Common myeloid progenitor, CD34-positive (primary cell): ENCODE results near the gene PALM2AKAP2.

Experiments used
- CTCF ChIA-PET: fragments of 350-600 bp; sonication (Branson Sonifier 250); formaldehyde crosslinking; loops from one replicate; lab custom pipeline; 2021; ENCODE audit warnings: antibody characterized with exemption; lab: Charles Lee
- POLR2A ChIA-PET: fragments of 350-600 bp; sonication (Branson Sonifier 250); formaldehyde crosslinking; loops from one replicate; lab custom pipeline; 2021; ENCODE audit warnings: antibody characterized with exemption; lab: Charles Lee
- DNase-seq, 3 donors: peaks; one replicate each; pipeline versions ENCODE4 v3.0.0 to v3.0.0-alpha.2; 2013
- H3K27ac ChIP-seq, 2 experiments: 1 replicate in 1 of 2; 2 replicates in 1 of 2; pipeline ENCODE4 v1.7.0; 2013; ENCODE audit warnings: inconsistent platforms in 2 of 2, low read length in 2 of 2, mild to moderate bottlenecking in 2 of 2, low read depth in 1 of 2, moderate library complexity in 1 of 2; ENCODE audit not compliant: severe bottlenecking in 2 of 2, insufficient read depth in 1 of 2, poor library complexity in 1 of 2
- H3K27me3 ChIP-seq, 5 experiments: replicated peaks in 2 of 5; 1 replicate in 3 of 5; 2 replicates in 2 of 5; pipeline versions ENCODE4 v1.6.1 to v1.7.0; 2013; ENCODE audit warnings: low read length in 4 of 5, mild to moderate bottlenecking in 2 of 5, moderate library complexity in 2 of 5, inconsistent platforms in 1 of 5; ENCODE audit not compliant: insufficient read depth in 5 of 5, control insufficient read depth in 4 of 5
- H3K36me3 ChIP-seq, 4 experiments: 1 replicate in 2 of 4; 2 replicates in 2 of 4; pipeline versions ENCODE4 v1.6.1 to v1.7.0; 2013; ENCODE audit warnings: low read length in 3 of 4, control low read depth in 1 of 4, mild to moderate bottlenecking in 1 of 4; ENCODE audit not compliant: control insufficient read depth in 4 of 4, insufficient read depth in 4 of 4
- H3K4me1 ChIP-seq, 4 experiments: 1 replicate in 3 of 4; 2 replicates in 1 of 4; pipeline versions ENCODE4 v1.6.1 to v1.7.1; 2013; ENCODE audit warnings: low read length in 3 of 4, mild to moderate bottlenecking in 3 of 4, control low read depth in 1 of 4, inconsistent platforms in 1 of 4, moderate library complexity in 1 of 4; ENCODE audit not compliant: control insufficient read depth in 4 of 4, insufficient read depth in 4 of 4; ENCODE audit errors: control extremely low read depth in 1 of 4
- H3K4me3 ChIP-seq, 7 experiments: 1 replicate in 4 of 7; 2 replicates in 3 of 7; pipeline versions ENCODE4 v1.5.1 to v1.7.0; 2013; ENCODE audit warnings: mild to moderate bottlenecking in 7 of 7, low read length in 6 of 7, moderate library complexity in 6 of 7, inconsistent platforms in 2 of 7, low read depth in 2 of 7, control low read depth in 1 of 7; ENCODE audit not compliant: insufficient read depth in 4 of 7, control insufficient read depth in 1 of 7; ENCODE audit errors: extremely low read depth in 1 of 7
- H3K9me3 ChIP-seq, 5 experiments: 1 replicate in 4 of 5; 2 replicates in 1 of 5; pipeline versions ENCODE4 v1.6.1 to v1.7.1; 2013; ENCODE audit warnings: low read length in 4 of 5, mild to moderate bottlenecking in 2 of 5, inconsistent platforms in 1 of 5, low read depth in 1 of 5, moderate library complexity in 1 of 5; ENCODE audit not compliant: control insufficient read depth in 4 of 5, insufficient read depth in 2 of 5; ENCODE audit errors: control extremely low read depth in 1 of 5
- WGBS: methylation state at CpG from one replicate; pipeline ENCODE4 v1.1.5; 2013; ENCODE audit not compliant: insufficient coverage; 5-methylcytosine and 5-hydroxymethylcytosine counted together

The PALM2AKAP2 gene

GRCh38 chr9:109793921-109794320 is 13.9 kb downstream of the PALM2AKAP2 start:
- Histone ChIP-seq H3K4me1 (no peaks in the 10 kb centered on the region), H3K27me3 (peaks cover 0 to 22% (median 0%) of the 10 kb centered on the region in 5 experiments), H3K36me3 (no peaks in the 10 kb centered on the region), H3K4me3 (no peak overlapping the region), H3K9me3 (peaks cover 0 to 1% (median 0%) of the 10 kb centered on the region in 5 experiments), H3K27ac (no peak overlapping the region)
- 93% methylated on average over 2 of the region's 4 CpGs for WGBS
- no peak for DNase-seq
- POLR2A ChIA-PET: no interaction called here
- CTCF ChIA-PET: no interaction called here

DNA sequence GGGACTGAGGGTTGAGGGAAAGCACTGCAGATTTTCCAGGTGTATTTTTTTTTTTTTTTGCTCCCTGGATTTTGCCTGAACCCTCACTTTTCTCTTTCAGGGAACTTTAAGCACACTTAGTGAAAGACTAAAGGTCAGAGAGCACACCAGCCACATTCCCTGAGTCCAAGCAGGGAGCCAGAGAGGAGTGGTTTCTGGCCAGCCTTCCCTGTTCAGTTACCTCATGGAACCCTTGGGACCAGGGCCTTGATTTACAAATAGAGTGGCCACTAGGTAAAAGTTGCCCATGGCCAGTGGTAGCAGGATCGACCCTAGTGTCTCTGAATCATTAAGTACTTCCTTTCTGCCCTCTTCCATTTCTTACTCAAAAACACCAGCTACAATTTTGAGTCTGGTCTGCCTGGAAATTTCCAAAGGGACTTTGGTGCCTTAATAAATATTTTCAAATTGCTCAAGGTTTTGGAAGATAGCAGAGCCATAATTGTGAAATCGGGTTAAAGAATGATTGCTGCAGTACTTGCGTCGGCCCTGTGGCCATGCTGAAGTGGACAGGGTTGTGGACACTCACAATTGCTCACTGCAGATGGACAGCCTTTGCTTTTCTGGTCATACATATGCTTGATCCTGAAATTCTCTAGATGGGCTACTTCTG is 14.5 kb downstream of the PALM2AKAP2 start:
- CTCF ChIA-PET: no interaction called here
- POLR2A ChIA-PET: no interaction called here
- Histone ChIP-seq H3K27ac (no peak overlapping the region), H3K9me3 (peaks cover 0 to 1% (median 0%) of the 10 kb centered on the region in 5 experiments), H3K4me1 (no peaks in the 10 kb centered on the region), H3K27me3 (peaks cover 0 to 25% (median 0%) of the 10 kb centered on the region in 5 experiments), H3K4me3 (no peak overlapping the region), H3K36me3 (no peaks in the 10 kb centered on the region)
- DNase-seq: no peak
- WGBS: 87% methylated on average over 3 of the region's 4 CpGs

DNA sequence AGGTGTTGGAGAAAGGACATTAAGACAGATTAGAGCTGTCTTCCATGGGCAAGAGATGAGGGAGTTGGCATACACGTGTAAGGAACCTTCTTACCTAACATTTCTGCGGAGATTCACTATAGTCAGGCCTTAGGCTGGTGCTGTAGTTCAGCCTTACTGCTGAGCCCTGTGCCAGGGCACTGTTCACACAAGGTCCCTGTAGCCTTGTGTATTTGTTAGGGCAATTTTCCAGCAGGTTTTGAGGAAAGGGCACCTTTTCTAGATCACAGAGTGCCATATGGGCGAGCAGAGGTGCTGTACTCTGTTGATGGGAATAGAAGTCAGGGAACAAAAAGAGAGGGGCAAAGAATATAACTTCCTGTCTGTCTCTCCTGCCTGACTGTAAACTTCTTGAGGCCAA is 15.6 kb downstream of the PALM2AKAP2 start:
- Histone ChIP-seq H3K4me1 (no peaks in the 10 kb centered on the region), H3K36me3 (no peaks in the 10 kb centered on the region), H3K27me3 (peaks cover 0 to 24% (median 0%) of the 10 kb centered on the region in 5 experiments), H3K9me3 (peaks cover 0 to 1% (median 0%) of the 10 kb centered on the region in 5 experiments), H3K4me3 (no peak overlapping the region), H3K27ac (no peak overlapping the region)
- POLR2A ChIA-PET: no interaction called here
- CTCF ChIA-PET: no interaction called here
- 91% methylated on average over 3 of the region's 3 CpGs for WGBS
- DNase-seq: no peak

GRCh38 chr9:109796078-109796477 is 16.1 kb downstream of the PALM2AKAP2 start:
- Histone ChIP-seq H3K4me1 (no peaks in the 10 kb centered on the region), H3K4me3 (no peak overlapping the region), H3K27ac (no peak overlapping the region), H3K36me3 (no peaks in the 10 kb centered on the region), H3K27me3 (peaks cover 0 to 24% (median 4%) of the 10 kb centered on the region in 5 experiments), H3K9me3 (peaks cover 0 to 1% (median 0%) of the 10 kb centered on the region in 5 experiments)
- CTCF ChIA-PET: no interaction called here
- no CpG with 5 or more reads among the region's 1 CpG for WGBS
- POLR2A ChIA-PET: no interaction called here
- no peak for DNase-seq

- no peaks in the 10 kb centered on the region for H3K4me1 ChIP-seq
- no peak overlapping the region for H3K27ac ChIP-seq
- POLR2A ChIA-PET: no interaction called here
- CTCF ChIA-PET: interaction anchor here (1.4 kb wide), 1 partner anchor 21 kb away, joined by 5 read pairs; no protein-coding TSS in a partner anchor
- no peaks in the 10 kb centered on the region for H3K36me3 ChIP-seq
- peaks cover 0 to 1% (median 0%) of the 10 kb centered on the region in 5 experiments for H3K9me3 ChIP-seq
- no peak for DNase-seq
- no peak overlapping the region for H3K4me3 ChIP-seq
- peaks cover 0 to 18% (median 7%) of the 10 kb centered on the region in 5 experiments for H3K27me3 ChIP-seq
- WGBS: 90% methylated on average over 1 of the region's 3 CpGs
Measured at GRCh38 chr9:109797006-109797405, 17.0 kb downstream of the PALM2AKAP2 start.

DNA sequence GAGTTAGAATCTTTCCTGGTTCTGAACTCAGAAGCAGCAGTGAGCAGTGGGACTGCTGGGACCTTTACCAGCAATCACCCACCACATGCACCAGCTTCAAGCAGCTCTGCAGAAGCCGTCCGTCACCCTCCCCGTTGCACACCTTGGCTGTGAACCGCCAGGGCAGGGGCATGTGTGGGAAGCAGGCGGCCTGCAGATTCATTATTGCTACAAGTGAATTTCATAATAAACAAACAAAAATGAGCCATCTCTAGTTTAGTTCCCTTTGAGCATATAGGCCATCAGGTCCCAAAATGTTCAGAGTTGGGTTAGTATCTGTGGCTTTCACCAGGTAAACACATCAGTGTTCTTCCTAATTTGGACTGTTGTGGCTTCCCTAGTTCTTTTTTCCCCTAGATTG is 17.5 kb downstream of the PALM2AKAP2 start:
- CTCF ChIA-PET: interaction anchor here (1.4 kb wide), 1 partner anchor 21 kb away, joined by 5 read pairs; no protein-coding TSS in a partner anchor
- Histone ChIP-seq H3K9me3 (peaks cover 0 to 1% (median 0%) of the 10 kb centered on the region in 5 experiments), H3K27me3 (peaks cover 0 to 15% (median 8%) of the 10 kb centered on the region in 5 experiments), H3K4me3 (no peak overlapping the region), H3K36me3 (no peaks in the 10 kb centered on the region), H3K27ac (no peak overlapping the region), H3K4me1 (no peaks in the 10 kb centered on the region)
- WGBS: 97% methylated on average over 5 of the region's 5 CpGs
- POLR2A ChIA-PET: no interaction called here
- DNase-seq: no peak

DNA sequence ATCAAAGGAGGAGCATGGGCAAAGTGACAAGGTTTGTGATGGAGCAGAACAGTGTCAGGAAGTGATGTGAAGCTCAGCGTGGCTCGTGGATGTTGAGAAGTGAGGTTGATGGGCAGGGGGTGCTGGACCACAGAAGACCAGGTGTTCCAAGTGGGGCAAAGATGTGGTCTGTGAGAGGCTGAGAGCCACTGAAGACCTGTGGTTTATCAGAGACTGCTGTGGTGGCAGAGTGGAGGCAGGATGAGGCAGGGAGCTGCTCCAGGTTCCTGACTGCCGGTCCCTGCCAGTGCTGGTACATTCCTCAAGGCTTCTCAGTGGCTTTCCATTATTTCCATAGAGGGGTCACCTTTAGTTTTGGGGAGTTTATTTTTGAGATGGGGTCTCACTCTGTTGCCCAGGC is 19.1 kb downstream of the PALM2AKAP2 start:
- POLR2A ChIA-PET: no interaction called here
- H3K27me3 ChIP-seq: peaks cover 0 to 20% (median 8%) of the 10 kb centered on the region in 5 experiments
- no peak overlapping the region for H3K27ac ChIP-seq
- no peaks in the 10 kb centered on the region for H3K4me1 ChIP-seq
- H3K9me3 ChIP-seq: no peaks in the 10 kb centered on the region
- H3K4me3 ChIP-seq: no peak overlapping the region
- H3K36me3 ChIP-seq: no peaks in the 10 kb centered on the region
- WGBS: 100% methylated on average over 1 of the region's 3 CpGs
- no peak for DNase-seq
- CTCF ChIA-PET: interaction anchor here (2.3 kb wide), 1 partner anchor 225 kb away, joined by 7 read pairs; no protein-coding TSS in a partner anchor
